NCI-H146 treated with DMSO at 0.1 percent for 48 hours (cell line): ENCODE data around the gene SLC22A1.

Experiments
- DNase-seq: peaks from one replicate; lab custom pipeline; 2025; ENCODE audit not compliant: unreplicated experiment; lab: John Stamatoyannopoulos, UW

Gene SLC22A1

DNA sequence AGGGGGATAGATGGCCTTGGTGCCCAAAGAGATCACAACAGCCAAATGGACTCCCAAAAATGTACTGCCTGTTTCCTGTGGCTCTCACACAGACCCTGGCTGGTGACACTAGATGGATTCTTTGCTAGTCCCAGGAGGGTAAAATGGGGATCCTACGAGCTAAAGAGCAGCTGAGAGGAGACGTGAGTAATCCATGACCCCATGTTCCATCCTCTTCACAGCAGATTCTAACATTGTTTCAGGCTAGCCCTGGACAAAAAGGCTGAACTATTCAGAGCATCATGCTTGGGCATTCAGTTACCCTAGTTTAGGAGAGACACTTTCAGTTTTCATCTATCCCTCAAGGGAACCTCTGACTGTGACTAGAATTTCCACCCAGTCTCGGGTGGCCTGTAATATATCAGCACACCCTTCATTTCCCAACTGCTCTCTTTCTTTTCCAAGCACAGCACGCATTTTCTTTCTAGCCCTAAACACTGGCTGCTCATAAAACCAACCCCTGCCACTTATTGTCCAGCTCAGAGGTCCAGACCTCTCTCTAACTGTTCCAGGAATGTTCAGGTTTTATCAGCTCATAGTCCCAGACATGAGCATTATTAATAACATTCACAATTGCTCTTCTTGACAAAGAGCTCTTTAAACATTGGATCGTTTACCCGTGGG lies 48.5 kb downstream of the SLC22A1 start:
- DNase-seq, result no peak

DNA sequence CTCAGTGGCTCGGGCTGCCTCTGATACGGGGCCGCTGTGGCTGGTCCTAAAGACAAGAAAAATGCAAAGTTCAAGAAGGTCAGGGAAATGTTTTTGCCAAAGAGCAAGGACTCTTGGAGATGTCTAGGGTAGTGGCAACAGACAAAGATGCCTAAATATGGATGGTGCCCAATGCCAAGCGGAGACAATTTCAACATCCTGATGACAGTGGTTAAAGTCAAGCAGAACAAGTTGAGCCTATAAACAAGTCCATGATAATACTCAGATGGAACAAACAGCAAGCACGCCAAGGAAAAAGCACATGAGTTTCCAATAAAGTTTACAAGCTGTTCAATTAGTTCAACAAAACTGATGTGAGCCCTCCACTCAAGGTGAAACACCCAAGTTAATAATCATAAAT lies 51.1 kb downstream of the SLC22A1 start:
- no peak for DNase-seq

DNA sequence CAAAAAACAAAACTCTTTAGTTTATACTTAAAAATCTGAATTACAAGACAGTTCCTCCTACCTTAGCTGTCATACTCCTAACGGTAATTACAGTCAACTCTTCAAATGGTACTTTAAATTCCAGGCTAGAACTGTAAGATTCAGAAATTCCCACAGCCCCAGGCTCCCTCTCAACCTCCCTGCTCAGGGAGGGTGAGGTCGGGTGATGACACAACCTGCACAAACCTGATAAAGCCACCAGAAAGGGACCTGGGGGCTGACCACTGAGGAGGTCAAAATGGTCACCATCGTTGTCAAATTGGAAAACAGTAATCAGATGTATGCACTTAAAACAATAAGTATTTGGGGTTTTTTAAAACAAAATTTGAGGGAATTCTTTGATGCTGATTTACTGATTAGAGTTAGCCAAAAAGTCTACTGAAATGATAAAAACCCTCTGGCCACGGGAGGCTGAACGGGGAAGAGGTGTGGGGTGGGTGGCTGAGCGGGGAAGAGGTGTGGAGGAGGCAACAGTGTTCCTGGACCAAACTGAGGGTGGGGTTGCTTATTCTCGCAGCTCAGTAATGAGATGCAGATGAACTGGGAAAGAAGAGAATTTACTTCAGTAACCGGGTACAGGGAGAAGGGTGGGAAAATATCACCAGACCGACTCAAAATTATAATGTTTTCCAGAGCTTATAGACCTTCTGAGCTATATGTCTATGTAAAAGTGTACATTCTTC lies 52.4 kb downstream of the SLC22A1 start:
- no peak for DNase-seq

DNA sequence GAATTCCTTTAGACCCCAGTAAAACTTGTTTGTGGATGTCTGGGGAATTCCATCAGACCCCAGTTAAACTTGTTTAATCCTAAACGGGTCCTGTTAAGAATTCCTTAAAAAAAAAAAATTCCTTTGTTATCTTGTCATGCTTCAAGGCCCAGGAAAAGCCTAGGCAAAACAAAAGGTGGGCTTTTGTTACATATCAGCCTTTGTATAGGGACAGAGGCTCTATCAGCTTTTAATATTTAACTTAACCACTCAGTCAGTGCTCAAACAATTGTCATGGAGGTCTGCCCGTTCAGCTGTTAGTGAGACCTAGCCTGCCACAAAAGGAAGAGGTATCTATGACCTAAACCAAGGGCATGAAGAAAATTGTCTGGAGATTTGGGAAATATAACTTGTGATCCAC lies 53.1 kb downstream of the SLC22A1 start:
- no peak for DNase-seq

DNA sequence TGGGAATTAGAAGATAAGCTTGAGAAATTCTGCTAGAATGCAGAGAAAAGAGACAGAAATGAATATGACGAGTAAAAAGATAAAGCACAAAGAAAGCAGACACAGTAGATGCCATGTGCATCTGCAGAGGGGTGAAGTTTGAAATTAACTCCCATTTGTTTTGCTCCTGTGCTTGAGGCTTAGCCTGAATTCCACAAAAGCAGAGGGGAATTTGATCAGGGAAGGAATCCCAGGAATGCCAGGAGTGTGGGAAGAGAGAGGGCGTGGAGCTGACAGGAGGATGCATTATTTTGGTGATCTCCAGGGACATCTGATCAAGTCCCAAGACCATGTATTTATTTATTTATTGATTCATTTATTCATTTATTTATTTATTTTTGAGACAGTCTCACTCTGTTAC lies 55.6 kb downstream of the SLC22A1 start:
- no peak for DNase-seq

DNA sequence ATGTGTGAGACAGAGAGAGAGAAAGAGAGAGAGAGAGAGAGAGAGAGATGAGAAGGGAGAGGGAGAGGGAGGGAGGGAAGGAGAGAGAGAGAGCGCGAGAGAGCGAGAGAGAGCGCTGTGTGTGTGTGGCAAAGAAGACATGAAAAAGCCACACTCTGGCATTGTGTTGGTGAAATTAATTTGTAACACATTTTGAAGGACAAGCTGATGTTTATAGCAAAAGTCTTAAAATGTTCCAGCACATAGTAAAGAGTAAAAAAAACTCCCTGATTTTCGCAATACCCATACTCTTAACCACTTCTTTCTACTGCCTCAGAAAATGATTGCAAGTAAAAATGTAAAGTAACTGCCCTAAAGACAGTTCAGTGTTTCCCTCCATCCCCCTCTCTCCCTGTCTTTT lies 56.7 kb downstream of the SLC22A1 start:
- no peak for DNase-seq

DNA sequence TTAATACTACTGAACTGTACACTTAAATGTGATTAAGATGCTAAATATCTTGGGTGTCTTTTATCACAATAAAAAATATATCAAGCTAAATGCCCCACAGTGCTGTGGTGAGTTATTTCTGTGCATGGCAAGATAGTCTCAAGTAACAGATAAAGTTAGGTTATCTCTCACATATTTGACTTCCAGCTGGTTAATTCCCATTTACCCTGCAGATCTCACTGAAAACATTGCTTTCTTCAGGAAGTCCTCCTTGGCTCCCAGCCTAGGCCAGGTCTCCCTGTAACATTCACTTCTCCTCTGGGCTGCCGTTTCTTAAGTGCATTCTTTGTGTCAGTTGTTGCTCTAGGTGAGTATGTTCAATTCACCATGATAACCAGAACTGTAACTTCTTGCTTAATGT lies 59.1 kb downstream of the SLC22A1 start:
- DNase-seq, result no peak

DNA sequence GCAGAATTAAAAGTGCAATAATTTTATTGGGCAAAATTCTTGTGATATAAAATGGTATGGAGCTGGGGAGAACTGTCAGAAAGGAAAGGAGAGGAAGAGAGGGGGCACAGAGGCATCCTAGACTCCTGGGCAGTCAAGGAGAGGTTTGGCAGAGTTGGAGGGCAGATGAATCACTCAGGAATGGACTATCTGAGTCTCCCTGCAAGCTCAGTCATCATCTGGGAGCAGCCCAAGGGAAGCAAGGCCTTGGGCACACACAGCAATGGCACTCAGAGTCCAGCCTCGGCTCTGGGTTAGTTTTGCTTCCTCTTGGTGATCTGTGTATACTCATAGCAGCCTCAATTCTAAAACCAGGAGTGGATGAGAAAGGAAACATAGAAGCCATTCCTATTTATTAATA lies 67.2 kb downstream of the SLC22A1 start:
- DNase-seq, result no peak

DNA sequence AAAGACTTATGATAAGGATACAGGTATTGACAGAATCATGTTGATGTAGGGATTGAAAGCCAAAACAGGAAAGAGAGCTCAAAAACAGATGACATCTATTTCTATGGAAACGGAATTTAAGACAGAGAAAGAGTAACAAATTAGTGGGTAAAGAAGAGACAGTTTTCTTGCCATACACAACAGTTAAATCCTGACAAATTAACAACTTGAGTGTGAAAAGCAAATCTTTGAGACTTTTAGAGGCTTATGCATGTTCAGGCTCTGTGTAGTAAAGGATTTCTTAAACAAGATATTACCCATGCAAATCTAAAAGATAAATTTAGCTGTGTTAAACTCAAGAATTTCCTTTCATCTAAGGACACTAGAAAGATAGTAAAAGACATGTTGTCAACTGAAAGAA lies 68.5 kb downstream of the SLC22A1 start:
- DNase-seq, result no peak

DNA sequence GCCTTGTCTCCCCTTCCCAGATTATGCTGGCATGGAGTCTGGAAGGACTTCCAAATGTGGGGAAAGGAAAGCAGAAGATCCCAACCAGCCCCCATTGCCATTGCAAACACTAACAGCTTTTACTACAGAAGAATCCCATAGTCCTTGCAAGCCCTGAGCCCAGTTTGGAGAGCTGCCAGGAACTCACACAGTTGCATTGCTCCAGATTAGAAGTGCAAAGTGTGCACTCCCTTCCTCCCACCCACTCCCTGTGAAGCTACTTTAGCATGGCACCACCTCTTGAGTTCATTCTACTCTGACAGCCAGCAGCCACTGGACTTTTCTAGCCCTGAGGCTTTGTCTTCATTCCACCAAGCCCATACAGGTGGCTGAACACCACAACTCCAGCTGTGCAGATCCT lies 69.4 kb downstream of the SLC22A1 start:
- no peak for DNase-seq

DNA sequence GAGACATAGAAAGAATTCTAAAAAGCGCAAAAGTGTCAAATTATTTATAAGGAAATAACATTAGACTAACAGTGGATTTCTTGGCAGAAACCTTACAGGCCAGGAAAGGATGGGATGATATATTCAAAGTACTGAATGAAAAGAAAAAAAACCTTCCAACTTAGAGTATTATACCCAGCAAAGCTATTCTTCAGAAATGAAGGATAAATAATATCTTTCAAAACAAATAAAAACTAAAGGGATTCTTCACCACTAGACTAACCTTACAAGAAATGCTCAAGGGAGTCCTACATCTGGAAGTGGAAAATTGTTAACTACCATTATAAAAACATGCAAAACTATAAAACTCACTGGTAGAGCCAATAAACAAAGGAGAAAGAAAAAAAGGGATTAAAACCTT lies 71.2 kb downstream of the SLC22A1 start:
- no peak for DNase-seq

DNA sequence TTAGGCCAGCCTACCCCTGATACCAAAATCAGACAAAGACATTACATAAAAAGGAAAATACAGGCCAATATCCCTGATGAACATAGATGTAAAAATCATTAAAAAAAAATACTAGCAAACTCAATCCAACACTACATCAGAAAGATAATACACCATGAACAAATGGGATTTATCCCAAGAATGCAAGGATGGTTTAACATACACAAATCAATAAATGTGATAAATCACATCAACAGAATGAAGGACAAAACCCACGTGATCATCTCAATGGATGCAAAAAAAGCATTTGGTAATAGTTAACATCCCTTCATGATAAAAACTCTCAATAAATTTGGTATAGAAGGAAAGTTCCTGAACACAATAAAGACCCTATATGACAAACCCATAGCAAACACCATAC lies 73.2 kb downstream of the SLC22A1 start:
- DNase-seq, result no peak

DNA sequence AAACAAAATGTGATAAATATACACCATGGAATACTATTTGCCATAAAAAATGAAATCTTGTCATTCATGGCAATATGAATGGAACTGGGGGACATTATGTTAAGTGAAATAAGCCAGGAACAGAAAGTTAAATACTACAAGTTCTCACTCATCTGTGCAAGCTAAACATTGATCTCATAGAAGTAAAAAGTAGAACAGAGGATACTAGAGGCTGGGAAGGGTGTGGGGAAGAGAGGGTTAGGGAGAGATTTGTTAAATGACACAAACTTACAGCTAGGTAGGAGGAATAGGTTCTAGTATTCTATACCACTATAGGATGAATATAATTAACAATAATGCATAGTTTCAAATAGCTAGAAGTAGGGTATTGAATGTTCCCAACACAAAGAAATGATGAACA lies 76.0 kb downstream of the SLC22A1 start:
- no peak for DNase-seq

DNA sequence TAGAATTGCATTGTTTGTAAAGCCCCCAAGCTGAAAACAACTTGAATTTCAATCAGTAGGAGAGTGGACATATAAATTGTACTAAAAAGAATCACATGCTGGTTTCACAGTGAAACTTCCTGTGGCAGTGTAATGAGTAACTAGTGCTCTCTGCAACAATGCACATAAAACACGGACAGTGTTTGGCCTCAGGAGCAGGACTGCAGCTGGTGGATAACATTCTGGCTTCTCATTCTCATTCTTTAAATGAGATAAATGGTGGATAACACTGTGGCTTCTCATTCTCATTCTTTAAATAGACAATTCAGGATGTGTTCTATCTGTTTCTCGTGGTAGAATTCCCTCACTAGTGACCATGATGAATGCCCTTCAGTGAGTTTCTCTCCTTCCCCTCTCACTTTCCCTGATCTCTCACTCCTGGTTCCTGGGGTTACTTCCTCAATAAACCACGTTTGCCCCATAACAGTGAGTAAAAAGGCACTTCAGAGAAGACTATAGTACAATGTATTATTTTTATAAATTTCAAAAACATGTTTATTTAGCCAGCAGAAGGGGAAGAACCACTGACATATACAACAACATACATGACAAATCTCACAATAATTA lies 77.1 kb downstream of the SLC22A1 start:
- DNase-seq, result no peak

DNA sequence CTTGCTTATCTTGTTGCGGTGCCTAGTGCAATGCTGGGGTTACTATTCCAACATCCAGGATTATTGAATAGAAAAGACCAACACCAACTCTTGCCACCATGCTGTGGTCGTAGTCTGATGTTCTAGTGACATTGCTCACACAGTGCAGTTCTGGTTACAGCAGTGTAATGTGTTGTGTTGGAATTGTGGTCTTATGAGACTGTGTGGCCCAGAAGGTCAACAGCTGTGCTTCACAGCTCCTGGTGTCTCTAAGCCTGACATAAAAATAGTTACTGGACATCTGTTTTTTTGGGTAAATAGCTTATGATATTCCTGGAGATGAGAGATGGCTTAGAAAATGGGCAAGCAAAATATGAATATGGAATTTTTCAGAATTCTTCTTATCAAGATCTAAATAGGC lies 79.4 kb downstream of the SLC22A1 start:
- no peak for DNase-seq

DNA sequence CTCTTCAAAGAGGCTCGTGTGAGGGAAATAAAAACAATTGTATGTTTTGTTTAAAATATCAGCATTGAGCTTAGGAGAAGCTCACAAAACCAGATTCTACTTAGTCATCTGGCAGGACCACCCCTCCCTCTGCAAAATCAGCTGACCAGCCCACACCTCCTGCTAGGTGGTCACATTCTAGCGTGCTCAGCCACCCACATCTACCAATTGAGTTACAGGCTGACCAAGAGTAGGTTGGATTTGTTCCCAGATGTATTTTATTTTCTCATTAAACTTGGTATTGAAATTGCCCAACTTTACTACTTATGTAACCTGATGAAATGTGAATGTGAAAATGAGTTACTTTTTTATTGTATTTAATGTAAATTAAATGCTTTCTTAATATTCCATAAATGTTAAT lies 80.8 kb downstream of the SLC22A1 start:
- no peak for DNase-seq

DNA sequence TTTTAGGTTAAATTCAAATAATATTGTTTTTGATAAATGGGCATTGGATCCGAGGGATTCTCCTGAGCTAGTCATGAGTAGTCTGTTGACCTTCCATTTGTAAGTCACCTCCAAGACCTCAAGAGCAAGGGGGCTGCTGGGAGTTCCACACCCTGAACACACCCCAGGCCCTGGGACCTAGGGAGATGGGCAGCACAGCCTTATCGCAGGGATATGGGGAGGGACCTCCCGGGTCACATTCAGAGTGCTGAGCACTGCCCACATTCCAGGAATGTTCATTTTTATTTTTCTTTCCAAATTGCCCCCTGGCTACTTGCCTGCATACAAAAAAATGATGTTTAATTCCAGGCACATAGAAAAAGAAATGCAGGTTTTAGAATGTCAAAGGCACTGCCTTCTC lies 81.5 kb downstream of the SLC22A1 start:
- DNase-seq, result no peak

DNA sequence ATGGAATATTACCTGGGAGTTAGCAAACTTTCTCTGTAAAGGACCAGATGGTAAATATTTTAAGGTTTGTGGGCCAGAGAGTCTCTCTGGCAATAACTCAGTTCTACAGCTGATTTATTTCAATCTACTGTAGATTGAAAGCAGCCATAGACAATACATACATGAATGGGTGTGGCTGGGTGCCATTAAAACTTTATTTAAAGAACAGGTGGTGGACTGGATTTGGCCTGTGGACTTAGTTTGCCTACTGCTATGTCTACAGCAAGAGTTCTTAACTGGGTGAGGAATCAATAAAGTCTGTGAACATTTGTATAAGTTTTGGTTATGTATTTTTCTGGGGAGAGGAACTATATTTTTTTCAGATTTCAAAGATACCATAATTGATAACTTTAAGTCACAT lies 81.9 kb downstream of the SLC22A1 start:
- DNase-seq, result no peak

DNA sequence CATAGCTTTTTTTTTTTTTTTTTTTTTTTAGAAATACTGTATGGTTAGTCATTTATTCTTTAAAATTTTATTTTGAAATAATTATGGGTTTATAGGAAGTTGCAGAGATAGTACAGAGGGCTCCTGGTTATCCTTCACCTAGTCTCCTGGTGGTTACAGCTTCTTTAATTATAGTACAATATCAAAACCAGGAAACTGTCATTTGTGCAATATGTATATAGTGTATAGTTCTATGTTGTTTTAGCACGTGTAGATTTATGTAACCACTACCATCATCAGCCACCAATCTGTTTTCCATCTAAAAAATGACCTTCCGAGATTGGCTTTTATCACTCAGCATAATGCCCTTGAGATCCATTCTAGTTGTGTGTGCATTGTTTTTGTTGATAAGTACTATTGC lies 82.3 kb downstream of the SLC22A1 start:
- no peak for DNase-seq

DNA sequence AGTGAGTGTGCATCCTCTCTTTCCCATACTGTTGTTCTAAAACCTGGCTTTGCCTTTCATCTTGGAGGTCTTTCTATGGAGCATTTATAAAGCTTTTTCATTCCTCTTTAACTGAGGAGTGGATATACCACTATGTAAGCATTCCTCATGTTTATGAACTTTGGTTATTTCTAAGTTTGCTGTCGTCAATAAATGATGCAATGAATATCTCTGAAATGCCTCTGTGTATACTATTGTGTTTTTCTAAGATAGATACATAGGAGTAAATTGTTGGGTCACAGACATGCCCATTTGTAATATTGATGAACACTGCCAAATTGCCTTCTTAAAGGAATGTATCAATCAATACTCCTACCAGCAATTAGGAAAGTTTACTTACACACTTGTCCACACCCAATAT lies 83.1 kb downstream of the SLC22A1 start:
- no peak for DNase-seq

DNA sequence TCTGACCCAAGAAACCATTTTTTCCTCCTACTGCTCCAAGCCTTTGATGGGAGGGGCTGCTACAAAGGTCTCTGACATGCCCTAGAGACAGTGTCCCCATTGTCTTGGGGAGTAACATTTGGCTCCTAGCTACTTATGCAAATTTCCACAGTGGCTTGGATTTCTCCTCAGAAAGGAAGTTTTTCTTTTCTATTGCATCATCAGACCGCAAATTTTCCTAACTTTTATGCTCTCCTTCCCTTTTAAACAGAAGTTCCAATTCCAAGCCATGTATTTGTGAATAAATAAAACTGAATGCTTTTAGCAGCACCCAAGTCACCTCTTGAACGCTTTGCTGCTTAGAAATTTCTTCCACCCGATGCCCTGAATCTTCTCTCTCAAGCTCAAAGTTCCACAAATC lies 86.0 kb downstream of the SLC22A1 start:
- DNase-seq, result no peak
